Skin of body (tissue), 2 donors: ENCODE results near the gene MROH2A. TPM values are rescaled to one million over a fixed set of nuclear protein-coding genes. Genes with fewer than 3 reads are reported as not detected.

Experiments
- DNase-seq: peaks from one replicate; lab custom pipeline; 2025; lab: John Stamatoyannopoulos, UW
- total RNA-seq: library from RNA; depleted of rRNA; stranded (reverse); fragments of >200 nt; gene quantifications from one replicate; pipeline ENCODE4 v1.2.3, GENCODE V29; 2014

Gene MROH2A
- total RNA-seq, 1 donor from 2014 or later, result 0.49 TPM

GRCh38 chr2:233833345-233833744 lies 55.2 kb downstream of the MROH2A start:
- no peak for DNase-seq

GRCh38 chr2:233835230-233836186 lies 57.4 kb downstream of the MROH2A start:
- DNase-seq, result no peak

- no peak for DNase-seq
Observed at GRCh38 chr2:233836359-233836758, 58.2 kb downstream of the MROH2A start.

- no peak for DNase-seq
Observed at GRCh38 chr2:233837694-233838229, 59.6 kb downstream of the MROH2A start.

GRCh38 chr2:233838251-233838650 lies 60.1 kb downstream of the MROH2A start:
- no peak for DNase-seq

- DNase-seq, result no peak
Observed at GRCh38 chr2:233838726-233839446, 60.8 kb downstream of the MROH2A start.

- no peak for DNase-seq
Observed at GRCh38 chr2:233839447-233839820, 61.3 kb downstream of the MROH2A start.

GRCh38 chr2:233840520-233840919 lies 62.4 kb downstream of the MROH2A start:
- DNase-seq, result no peak

GRCh38 chr2:233841183-233841582 lies 63.1 kb downstream of the MROH2A start:
- no peak for DNase-seq

GRCh38 chr2:233844064-233844807 lies 66.1 kb downstream of the MROH2A start:
- DNase-seq, result no peak

GRCh38 chr2:233844836-233845235 lies 66.7 kb downstream of the MROH2A start:
- no peak for DNase-seq

- no peak for DNase-seq
Observed at GRCh38 chr2:233845301-233846060, 67.4 kb downstream of the MROH2A start.

GRCh38 chr2:233846387-233847247 lies 68.5 kb downstream of the MROH2A start:
- no peak for DNase-seq

- no peak for DNase-seq
Observed at GRCh38 chr2:233847248-233847898, 69.2 kb downstream of the MROH2A start.

- DNase-seq, result no peak
Observed at GRCh38 chr2:233848276-233848675, 70.1 kb downstream of the MROH2A start.

- DNase-seq, result no peak
Observed at GRCh38 chr2:233849607-233850271, 71.6 kb downstream of the MROH2A start.

GRCh38 chr2:233850745-233851144 lies 72.6 kb downstream of the MROH2A start:
- no peak for DNase-seq

GRCh38 chr2:233851169-233851568 lies 73.0 kb downstream of the MROH2A start:
- DNase-seq, result no peak

- no peak for DNase-seq
Observed at GRCh38 chr2:233852056-233852455, 73.9 kb downstream of the MROH2A start.
